PFSK-1 (cell line): Measurements from ENCODE around the gene CWC27.

Experiments
- FOXP2 ChIP-seq: optimal IDR thresholded peaks from 2 replicates; pipeline ENCODE3; 2011; ENCODE audit warnings: borderline replicate concordance, control low read depth, inconsistent platforms; ENCODE audit not compliant: insufficient read depth; ENCODE audit errors: extremely low read length, extremely low read depth
- POLR2AphosphoS5 ChIP-seq: IDR thresholded peaks from 2 replicates; pipeline ENCODE4 v1.6.1; 2012; ENCODE audit warnings: low read depth, mild to moderate bottlenecking, control low read depth, low read length, moderate library complexity
- REST ChIP-seq, 2 experiments: IDR thresholded peaks; 2 replicates each; pipeline versions ENCODE4 v1.6.1 to v1.8.0; 2011 to 2012; ENCODE audit warnings: low read depth in 2 of 2, low read length in 2 of 2, control low read depth in 1 of 2, inconsistent platforms in 1 of 2, mild to moderate bottlenecking in 1 of 2, moderate library complexity in 1 of 2; ENCODE audit not compliant: insufficient read depth in 1 of 2
- SIN3A ChIP-seq: IDR thresholded peaks from 2 replicates; pipeline ENCODE4 v1.6.1; 2012; ENCODE audit warnings: mild to moderate bottlenecking, low read length, moderate library complexity, borderline replicate concordance; ENCODE audit not compliant: insufficient read depth
- TAF1 ChIP-seq: IDR thresholded peaks from 2 replicates; pipeline ENCODE4 v1.6.1; 2012; ENCODE audit warnings: low read length, control low read depth, borderline replicate concordance; ENCODE audit not compliant: insufficient read depth

- TF ChIP-seq POLR2AphosphoS5 (no peak), SIN3A (no peak), TAF1 (no peak), REST (IDR thresholded peaks at IDR 0.05; ENCODE audit: insufficient read depth in 1 of 2, low read depth in 2 of 2, low read length in 2 of 2) (no peak), FOXP2 (no peak)
Measured at GRCh38 chr5:64786372-64786771, 17.6 kb downstream of the CWC27 start.
